ENCODE measurements around the gene TRPV4.

- TF ChIP-seq POLR2A (IDR thresholded peaks at IDR 0.05) (no peak), CTCF (IDR thresholded peaks at IDR 0.05) (no peak)
Observed at GRCh38 chr12:109815757-109816617, 17.2 kb downstream of the TRPV4 start.
